Erythroblast (primary cell): ENCODE measurements around the gene CCDC81.

Experiments
- GATA1 ChIP-seq: IDR thresholded peaks from 2 replicates; pipeline ENCODE4 v1.6.1; 2011; ENCODE audit warnings: low read depth, mild to moderate bottlenecking, control low read depth, low read length, moderate library complexity
- POLR2A ChIP-seq: IDR thresholded peaks from 2 replicates; pipeline ENCODE4 v1.6.1; 2011; ENCODE audit warnings: mild to moderate bottlenecking, low read length

DNA sequence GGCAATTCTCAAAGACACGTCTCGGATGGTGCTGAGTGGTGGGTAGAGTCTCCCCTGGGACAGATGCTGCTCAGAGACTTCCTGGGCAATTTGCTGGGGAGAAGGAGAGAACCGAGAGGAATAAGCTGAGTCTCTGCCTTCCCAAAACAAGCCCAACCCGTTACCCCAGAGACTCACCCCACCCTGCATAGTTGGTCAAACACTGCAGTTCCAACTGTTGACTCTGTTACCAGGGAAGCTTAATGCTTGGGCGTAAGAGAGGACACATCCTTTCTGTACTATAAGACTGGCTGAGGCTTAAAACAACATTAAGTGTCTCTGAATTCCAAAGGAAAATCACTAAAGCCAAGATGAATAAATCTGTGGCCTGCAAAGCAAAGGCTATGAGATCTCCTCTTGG, 68.1 kb downstream of the CCDC81 start:
- TF ChIP-seq POLR2A (no peak), GATA1 (no peak)
